IPS-18c (cell line): ENCODE measurements around the gene USH2A.

Experiments
- H3K4me3 ChIP-seq: 2 replicates; pipeline ENCODE4 v1.7.0; 2013; ENCODE audit warnings: low read depth, mild to moderate bottlenecking, low read length, moderate library complexity; ENCODE audit not compliant: insufficient read depth
- H3K9me3 ChIP-seq: one replicate; pipeline ENCODE4 v1.6.1; 2013; ENCODE audit warnings: mild to moderate bottlenecking, low read length, moderate library complexity; ENCODE audit not compliant: control insufficient read depth, insufficient read depth

Gene USH2A

DNA sequence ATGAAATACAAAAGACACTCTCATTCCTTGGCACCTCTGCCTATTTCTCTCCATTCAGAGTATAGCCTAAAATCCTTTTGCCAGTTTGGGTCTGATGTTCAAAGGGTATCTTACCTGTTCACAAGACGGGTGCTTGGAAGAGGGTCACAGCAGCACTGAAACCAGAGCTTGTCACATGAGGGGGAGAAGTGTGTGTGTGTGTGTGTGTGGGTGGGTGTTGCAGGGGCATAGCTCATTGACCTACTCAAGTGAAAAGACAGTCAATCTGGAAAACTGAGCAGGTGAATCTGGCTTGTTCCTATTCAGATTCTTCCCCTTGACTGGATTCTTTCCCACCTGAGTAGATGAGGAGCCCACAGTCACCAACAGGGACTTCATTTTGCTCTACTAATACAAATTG, 792.2 kb downstream of the USH2A start:
- H3K4me3 ChIP-seq = no peak overlapping the region

DNA sequence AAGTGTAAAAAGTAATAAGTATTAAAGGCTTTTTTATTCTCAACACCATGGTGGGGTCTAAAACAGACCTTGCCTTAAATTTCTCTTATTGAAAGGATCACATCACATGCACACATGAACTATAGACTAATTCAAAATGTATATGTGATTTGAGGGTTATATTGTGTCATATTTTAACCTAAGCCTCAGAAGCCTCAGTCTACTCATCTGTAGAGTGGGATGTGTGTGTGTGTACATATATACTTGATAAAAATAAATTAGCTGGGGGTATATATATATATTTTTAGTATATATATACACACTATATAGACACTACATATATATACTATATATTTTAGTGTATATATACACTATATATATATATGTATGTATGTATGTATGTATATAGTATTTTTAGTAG, 797.3 kb downstream of the USH2A start:
- no peak overlapping the region for H3K4me3 ChIP-seq

More for the DNA sequence above, 792.2 kb downstream of the USH2A start:
- no peaks in the 10 kb centered on the region for H3K9me3 ChIP-seq

DNA sequence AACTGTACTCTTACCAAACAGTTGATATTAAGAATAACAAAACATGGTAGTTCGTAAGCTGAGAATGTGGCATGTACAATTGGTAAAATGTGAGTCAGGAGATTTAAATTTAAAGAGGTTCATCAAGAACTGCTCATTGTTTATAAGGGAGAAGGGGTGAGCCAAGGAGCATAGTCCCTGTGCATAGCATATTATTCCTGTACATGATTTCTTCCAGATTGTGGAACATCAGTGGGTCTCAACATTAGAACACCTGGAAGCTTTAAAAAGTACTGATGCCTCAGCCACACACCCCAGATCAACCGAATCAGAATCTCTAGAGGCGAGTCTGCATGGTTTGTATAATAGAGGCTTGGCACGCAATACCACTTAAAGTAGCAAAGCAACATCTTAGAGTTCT, 800.1 kb downstream of the USH2A start:
- H3K9me3 ChIP-seq = no peaks in the 10 kb centered on the region
- H3K4me3 ChIP-seq = no peak overlapping the region

More for the DNA sequence above, 797.3 kb downstream of the USH2A start:
- no peaks in the 10 kb centered on the region for H3K9me3 ChIP-seq

DNA sequence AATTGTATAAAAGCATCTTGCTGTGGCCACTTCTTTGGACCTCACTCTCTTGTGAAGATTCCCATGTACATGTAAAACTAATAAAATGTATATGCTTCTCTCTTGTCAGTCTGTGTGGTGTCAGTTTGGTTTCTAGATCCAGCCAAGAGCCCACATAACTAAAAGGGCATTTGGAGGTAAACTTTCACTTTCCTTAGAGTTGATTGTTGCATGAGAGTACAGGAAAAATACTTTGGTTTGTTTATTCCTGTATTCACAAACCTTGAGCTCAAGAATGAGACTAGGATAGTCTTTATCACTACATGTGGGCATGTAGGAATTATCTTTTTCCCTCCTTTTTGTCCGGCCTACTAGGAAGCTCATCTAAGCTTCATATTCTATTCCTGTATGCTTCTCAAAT, 805.3 kb downstream of the USH2A start:
- no peaks in the 10 kb centered on the region for H3K9me3 ChIP-seq
- no peak overlapping the region for H3K4me3 ChIP-seq

DNA sequence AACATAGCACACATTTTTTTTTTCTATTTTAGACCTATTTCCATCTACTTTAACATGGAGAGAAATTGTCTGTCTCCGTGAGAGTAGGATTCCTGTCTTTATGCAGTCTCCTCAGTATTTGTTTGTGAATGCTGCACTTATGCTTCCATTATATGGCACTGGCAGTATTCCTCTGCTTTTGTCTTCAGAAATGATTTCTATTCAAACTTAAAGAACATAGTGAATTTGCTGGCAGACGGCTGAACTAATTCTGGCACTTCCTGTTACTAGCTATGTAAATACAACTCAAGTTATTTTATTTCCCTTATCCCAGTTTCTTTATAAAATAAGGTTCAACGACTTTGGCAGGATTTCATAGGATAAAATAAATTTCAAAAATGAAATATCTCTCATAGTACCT, 810.9 kb downstream of the USH2A start:
- Histone ChIP-seq H3K4me3 (no peak overlapping the region), H3K9me3 (no peaks in the 10 kb centered on the region)

DNA sequence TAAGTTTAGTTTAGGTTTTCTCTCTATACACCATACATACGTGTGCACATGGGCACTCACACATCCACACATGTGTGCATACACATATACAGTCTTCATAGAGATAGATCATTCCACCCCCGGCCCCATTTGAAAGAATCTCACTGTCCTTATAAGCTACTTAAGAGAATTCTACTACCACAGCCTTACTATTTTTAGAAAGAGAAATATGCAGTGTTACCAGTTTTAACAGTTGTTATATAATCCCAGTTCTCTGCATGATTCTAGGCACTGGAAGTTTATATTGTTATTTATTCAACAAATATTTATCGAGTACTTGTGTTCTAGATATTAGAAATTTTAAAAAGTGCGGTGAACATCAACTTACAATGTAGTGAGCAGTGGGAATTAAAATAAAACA, 814.6 kb downstream of the USH2A start:
- no peaks in the 10 kb centered on the region for H3K9me3 ChIP-seq

DNA sequence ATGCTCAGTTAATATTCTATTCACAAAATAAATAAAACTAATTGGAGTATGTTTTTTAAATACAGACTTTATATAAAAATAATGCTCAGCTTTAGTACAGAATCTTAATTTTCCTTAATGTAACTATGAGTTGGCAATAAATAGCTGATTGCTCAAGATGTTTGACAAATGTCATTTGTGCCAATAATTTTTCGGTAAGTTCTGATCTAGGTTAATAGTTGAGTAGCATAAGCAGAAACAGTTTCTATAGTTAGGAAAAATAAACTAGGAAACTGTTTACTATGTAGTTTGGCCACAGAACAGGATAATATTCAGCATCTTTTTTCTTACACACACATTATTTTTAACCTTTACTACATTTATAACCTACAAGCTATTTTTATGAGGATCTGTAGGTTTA, 815.8 kb downstream of the USH2A start:
- Histone ChIP-seq H3K4me3 (no peak overlapping the region), H3K9me3 (no peaks in the 10 kb centered on the region)

More for the DNA sequence above, 814.6 kb downstream of the USH2A start:
- H3K4me3 ChIP-seq = no peak overlapping the region

DNA sequence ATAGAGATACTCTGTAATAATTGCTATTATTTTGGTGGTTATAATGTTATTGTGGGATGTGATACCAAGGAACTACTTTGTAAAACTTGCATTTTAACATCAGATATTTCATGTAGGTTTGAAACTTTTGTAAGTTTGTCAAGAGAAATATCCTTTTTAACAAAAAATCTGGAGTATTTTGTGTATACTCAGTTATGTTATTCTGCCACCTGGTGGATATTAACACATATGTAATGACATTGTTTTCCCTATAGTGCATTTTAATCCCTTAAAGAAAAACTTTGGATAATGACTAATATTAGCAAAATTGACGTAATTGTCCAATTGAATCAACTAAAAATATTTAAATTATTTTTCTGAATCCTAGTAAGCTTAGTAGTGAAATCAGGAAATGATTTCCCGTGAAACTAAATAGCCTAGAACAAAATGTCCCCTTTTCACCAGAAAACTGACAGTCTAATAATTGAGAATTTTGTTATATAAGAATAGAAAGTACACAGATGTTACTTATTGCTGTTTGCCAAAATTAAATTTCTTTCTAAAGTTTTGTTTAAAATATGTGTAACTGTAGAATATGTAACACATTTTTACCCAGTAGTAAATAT, 816.6 kb downstream of the USH2A start:
- H3K9me3 ChIP-seq = no peaks in the 10 kb centered on the region
- H3K4me3 ChIP-seq = no peak overlapping the region

DNA sequence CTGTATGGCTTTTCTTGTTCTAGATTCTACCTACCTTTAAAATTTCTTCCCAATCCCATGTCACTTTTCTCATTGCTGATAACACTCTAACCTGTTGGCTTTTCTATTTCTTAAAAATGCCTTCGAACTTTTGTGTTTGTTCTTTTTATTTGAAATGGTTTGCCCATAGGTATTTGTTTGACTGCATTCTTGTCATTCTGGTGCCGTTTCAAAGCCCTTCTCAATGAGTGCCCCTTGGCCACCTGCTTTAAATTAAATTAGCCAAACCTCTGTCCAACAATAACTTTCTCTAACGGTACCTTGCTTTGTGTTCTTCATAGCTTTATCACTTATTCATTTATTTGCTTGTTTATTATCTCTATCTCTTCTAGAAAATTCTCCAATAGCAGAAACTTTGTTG, 817.2 kb downstream of the USH2A start:
- no peak overlapping the region for H3K4me3 ChIP-seq
- H3K9me3 ChIP-seq = no peaks in the 10 kb centered on the region

DNA sequence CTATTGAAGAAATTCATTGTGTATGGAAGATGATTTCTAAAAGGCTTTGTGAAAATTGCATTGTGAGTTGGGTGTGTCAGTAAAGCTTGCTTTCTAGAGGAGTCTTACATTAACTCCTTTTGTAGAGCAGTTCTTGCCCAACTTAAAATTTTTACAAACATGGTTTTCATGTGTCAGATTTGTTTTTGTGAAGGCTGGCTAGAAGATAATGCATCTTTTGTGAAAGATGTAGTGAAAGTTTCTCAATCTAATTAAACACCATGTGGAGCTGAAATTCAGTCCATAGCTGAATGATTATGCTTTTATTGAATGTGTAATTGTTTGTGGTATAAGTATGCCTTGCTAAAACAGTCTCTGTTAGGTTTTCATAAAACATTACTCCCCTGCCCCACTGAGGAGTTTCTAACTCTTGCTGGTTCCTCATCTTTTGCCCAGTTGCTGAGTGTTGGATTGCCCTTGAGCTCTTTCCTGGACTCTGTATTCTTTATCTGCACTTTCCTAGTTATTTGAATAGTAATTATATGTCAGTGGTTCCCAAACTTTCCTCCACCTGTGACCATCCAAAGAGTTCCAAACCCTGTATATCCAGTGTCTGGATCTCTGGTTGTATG, 818.1 kb downstream of the USH2A start:
- H3K4me3 ChIP-seq = no peak overlapping the region
- no peaks in the 10 kb centered on the region for H3K9me3 ChIP-seq

DNA sequence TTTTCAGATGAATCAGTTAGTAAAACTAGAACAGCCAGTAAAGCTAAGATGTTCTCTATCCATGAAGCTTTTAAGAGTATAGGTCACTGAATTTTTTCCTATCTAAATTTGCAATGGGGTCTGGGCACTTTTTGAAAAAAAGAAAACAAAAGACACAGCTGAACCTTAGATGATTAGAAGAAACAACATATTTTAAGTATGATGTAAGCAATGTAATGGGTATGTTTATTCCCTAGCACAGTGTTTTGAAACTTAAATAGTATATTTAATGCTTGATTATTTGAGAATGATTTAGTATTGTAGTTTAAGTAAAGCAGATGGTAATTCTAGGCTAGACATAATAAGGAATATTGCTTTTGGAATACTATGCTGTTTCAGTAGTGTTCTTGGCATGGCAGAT, 819.9 kb downstream of the USH2A start:
- Histone ChIP-seq H3K4me3 (no peak overlapping the region), H3K9me3 (no peaks in the 10 kb centered on the region)

DNA sequence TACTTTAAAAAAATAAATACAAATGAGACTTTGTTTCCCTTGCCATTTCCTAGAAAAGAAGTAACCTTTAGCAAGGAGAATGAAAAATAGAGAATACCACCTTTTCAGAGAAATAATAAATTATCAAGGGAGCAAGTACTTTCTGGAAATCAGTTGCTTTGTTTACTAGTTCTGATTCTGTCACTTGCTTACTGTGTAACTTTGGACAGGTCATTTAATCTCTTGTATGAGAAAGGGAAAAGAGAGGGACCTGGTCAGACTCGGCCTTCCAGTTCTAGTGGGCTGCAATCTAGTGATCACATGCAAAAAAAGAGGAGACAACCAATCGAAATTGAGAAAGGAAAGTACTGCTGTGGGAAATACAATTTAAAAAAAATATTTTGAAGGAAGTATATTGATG, 822.0 kb downstream of the USH2A start:
- H3K9me3 ChIP-seq = no peaks in the 10 kb centered on the region
- H3K4me3 ChIP-seq = no peak overlapping the region

DNA sequence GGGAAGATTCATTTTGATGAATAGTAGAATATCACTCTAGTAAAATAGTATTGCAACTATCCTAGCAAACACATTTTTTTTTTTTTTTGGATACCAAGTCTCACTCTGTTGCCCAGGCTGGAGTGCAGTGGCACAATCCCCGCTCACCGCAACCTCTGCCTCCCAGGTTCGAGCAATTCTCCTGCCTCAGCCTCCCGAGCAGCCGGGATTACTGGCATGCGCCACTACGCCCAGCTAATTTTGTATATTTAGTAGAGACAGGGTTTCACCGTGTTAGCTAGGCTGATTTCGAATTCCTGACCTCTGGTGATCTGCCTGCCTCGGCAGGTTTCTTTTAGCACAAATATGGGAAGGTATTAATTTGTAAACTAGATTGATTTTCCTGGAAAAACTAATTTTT, 822.4 kb downstream of the USH2A start:
- Histone ChIP-seq H3K9me3 (no peaks in the 10 kb centered on the region), H3K4me3 (no peak overlapping the region)

DNA sequence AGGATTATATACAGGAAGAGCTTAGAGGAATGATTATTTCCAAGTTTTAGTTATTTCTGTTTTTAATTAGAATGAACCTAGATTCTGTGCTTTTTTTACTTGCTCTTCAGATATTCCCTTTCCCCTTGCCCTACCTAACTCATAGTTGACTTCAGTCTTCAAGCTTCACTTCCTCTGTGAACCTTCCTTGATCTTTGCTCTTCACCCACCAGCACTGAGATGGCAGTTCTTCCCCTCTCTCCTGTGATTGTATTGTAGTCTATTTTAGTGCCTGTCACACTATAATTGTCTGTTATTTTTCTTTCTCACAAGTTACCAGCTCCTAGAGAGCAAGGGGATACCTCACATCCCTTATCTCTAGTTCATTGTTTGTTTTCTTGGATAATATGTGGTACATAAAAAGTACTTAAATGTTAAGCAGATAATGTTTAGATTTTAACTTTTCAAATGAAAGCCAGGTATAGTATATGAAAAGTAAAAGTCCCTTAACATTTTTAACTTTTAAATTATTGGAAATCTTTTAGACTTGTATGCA, 822.9 kb downstream of the USH2A start:
- no peaks in the 10 kb centered on the region for H3K9me3 ChIP-seq
- H3K4me3 ChIP-seq = no peak overlapping the region

DNA sequence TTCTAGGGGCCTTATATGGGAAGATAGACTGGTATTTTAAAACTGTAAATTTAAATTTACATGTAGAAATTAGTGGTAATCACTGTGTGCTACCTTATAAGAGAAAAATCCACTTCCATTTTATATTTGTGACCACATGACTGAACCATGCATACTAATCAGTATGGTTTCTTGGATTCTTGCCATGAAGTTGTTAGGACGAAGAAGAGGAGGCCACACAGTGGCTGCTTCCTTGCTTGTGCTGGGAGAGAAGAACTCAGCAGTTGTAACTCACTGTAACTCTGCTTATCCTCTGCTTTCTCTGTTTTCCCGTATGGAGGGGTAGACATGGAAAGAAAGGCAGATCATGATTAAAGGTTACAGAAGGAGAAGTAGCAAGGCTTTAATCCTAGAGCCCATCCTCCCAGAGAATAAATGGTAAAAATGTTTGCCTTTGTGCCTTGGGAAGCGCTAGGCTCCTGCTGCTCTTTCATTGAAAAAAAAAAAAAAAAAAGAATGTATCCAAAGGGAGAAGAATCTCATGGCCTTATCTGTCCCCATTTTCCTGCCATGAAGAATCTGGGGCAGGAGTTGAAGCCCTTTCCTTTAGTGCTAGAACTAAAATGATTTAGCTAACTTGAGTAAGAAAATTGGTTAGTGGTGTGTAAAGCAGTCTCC, 823.7 kb downstream of the USH2A start:
- Histone ChIP-seq H3K9me3 (no peaks in the 10 kb centered on the region), H3K4me3 (no peak overlapping the region)

DNA sequence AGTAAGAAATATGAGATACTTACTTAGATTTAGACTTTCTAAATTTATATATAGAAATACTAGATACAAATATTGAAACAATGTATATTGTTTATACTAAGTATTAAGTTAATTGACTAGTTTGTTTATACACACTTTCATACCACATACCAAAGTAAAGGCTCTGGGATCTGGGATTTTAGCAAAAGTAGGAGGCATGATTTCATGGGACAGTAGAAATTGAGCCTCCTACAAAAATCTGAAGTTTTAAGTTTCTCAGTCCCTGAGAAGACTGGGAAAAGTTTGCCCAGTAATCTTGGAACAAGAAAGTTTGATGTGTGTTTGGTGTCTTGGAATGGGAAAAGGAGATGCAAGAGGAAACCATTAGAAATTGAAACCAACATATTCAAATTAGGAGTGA, 825.3 kb downstream of the USH2A start:
- Histone ChIP-seq H3K9me3 (no peaks in the 10 kb centered on the region), H3K4me3 (no peak overlapping the region)

DNA sequence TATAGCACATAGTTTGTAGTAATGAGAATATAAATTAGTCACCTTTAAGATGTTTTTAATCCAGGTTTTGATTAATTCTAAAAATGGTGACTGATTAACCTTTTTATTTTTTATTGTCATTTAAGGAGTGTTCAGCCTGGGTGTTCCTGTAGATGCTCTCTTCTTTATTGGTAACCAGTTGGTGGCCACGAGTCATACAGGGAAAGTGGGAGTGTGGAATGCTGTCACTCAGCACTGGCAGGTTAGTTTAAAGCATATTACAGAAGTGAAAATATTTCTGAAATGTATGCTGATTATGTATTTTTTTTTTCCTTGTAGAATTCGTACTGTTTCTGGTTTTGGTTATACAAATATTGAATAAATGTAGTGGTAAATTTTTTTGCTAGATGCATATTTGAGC, 828.0 kb downstream of the USH2A start:
- no peaks in the 10 kb centered on the region for H3K9me3 ChIP-seq

DNA sequence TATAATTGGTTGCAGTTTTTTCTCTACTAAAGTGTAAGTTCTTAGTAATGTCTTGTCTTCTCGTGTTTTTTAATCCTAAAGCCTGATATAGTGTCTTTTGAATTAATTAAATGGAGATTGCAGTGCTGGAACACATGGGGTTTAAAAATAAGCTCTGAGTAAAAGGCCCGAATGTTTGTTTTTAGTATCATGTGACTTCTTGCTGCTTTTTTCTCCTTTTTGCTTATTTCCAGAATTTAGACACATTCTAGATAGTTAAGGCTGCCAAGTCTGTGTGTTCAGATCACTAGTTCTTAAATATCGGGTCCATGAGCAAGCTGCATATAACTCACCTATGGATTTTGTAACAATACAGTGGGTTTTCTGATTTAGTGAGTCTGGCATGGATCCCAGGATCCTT, 828.6 kb downstream of the USH2A start:
- H3K9me3 ChIP-seq = no peaks in the 10 kb centered on the region
- no peak overlapping the region for H3K4me3 ChIP-seq

More for the DNA sequence above, 828.0 kb downstream of the USH2A start:
- no peak overlapping the region for H3K4me3 ChIP-seq
